Upper lobe of left lung (tissue), 6 donors: ENCODE data around the gene CERK. TPM values are rescaled to one million over a fixed set of nuclear protein-coding genes. Genes with fewer than 3 reads are reported as not detected.

Experiments
- ATAC-seq, 2 donors: fragments of 200-7000 bp; cut with Tn5 transposase; one replicate each; pipeline ENCODE4 v1.9.1; 2022; ENCODE audit warnings: mild to moderate bottlenecking in 2 of 2, moderate library complexity in 2 of 2; ENCODE audit not compliant: low FRiP score in 2 of 2
- DNase-seq, 2 donors: peaks; one replicate each; pipeline ENCODE4 v3.0.0-alpha.2; 2019 to 2020
- H3K27ac ChIP-seq, 4 donors: fragments of 200-600 bp; sonication (generic); one replicate each; pipeline ENCODE4 v1.5.1; 2016 to 2019
- H3K27me3 ChIP-seq, 4 donors: fragments of 200-600 bp; sonication (generic); one replicate each; pipeline ENCODE4 v1.5.1; 2017 to 2019
- H3K36me3 ChIP-seq, 4 donors: fragments of 200-600 bp; sonication (generic); one replicate each; pipeline ENCODE4 v1.5.1; 2016 to 2019
- H3K4me1 ChIP-seq, 4 donors: fragments of 200-600 bp; sonication (generic); one replicate each; pipeline ENCODE4 v1.5.1; 2018 to 2019
- H3K4me3 ChIP-seq, 4 donors: fragments of 200-600 bp; sonication (generic); one replicate each; pipeline ENCODE4 v1.5.1; 2017 to 2019; ENCODE audit warnings: mild to moderate bottlenecking in 2 of 4, moderate library complexity in 1 of 4
- H3K9me3 ChIP-seq, 4 donors: fragments of 200-600 bp; sonication (generic); one replicate each; pipeline ENCODE4 v1.5.1; 2018 to 2019
- CTCF ChIP-seq, 6 experiments: fragments of 450-650 bp in 4 of 6; fragments of 200-600 bp in 2 of 6; sonication (generic) in 2 of 6; IDR thresholded peaks; one replicate each; pipeline ENCODE4 v1.5.1; 2016 to 2019; ENCODE audit warnings: antibody characterized with exemption in 6 of 6
- EP300 ChIP-seq, 4 donors: sonication (generic); formaldehyde crosslinking; IDR thresholded peaks; one replicate each; pipeline ENCODE4 v1.5.1; 2017; ENCODE audit warnings: antibody characterized with exemption in 4 of 4, control low read depth in 2 of 4
- POLR2A ChIP-seq, 4 donors: fragments of 450-650 bp; IDR thresholded peaks; one replicate each; pipeline ENCODE4 v1.5.1; 2016 to 2017; ENCODE audit warnings: antibody characterized with exemption in 4 of 4, mild to moderate bottlenecking in 2 of 4
- POLR2AphosphoS5 ChIP-seq, 2 donors: sonication (generic); formaldehyde crosslinking; IDR thresholded peaks; one replicate each; pipeline ENCODE4 v1.5.1; 2017; ENCODE audit warnings: antibody characterized with exemption in 2 of 2
- WGBS, 2 donors: methylation state at CpG; one replicate each; pipeline ENCODE4 v1.1.5; 2017 to 2018; 5-methylcytosine and 5-hydroxymethylcytosine counted together
- total RNA-seq, 6 donors: library from RNA; depleted of rRNA in 4 of 6; stranded (reverse); fragments of >200 nt in 4 of 6; gene quantifications; one replicate each; pipeline versions ENCODE4 v1.1.0 to v1.2.1, GENCODE V29; 2016 to 2021
- donor health status: DM: no; HTN: no; CAD: no; lungs with moderate emphysema.
- donor health status: DM: no; HTN: yes; CAD: no; lungs with severe emphysema.

CERK gene
- total RNA-seq, 6 donors from 2014 or later = 26.9 to 55.5 (median 32.7) TPM

- Histone ChIP-seq H3K27ac (no peak overlapping the region), H3K4me3 (no peak overlapping the region), H3K27me3 (no peaks in the 10 kb centered on the region), H3K9me3 (no peaks in the 10 kb centered on the region), H3K4me1 (peaks cover 4 to 19% (median 13%) of the 10 kb centered on the region in 4 donors), H3K36me3 (peaks cover 0 to 9% (median 5%) of the 10 kb centered on the region in 4 donors)
- ATAC-seq (no peak), DNase-seq (peak in 1 of 2 donors; percentile 38)
- 88% methylated on average over 7 to 14 of the region's 15 CpGs for WGBS, 2 donors
- TF ChIP-seq EP300 (IDR thresholded peaks at IDR 0.05) = no peak
- TF ChIP-seq POLR2A (IDR thresholded peaks at IDR 0.05) = no peak
- no peak for TF ChIP-seq POLR2AphosphoS5 (IDR thresholded peaks at IDR 0.05)
- TF ChIP-seq CTCF (IDR thresholded peaks at IDR 0.05) = no peak
These were observed 81.0 kb downstream of the CERK start for GRCh38 chr22:46656856-46657654.

GRCh38 chr22:46655861-46656608 lies 82.0 kb downstream of the CERK start:
- Histone ChIP-seq H3K27ac (no peak overlapping the region), H3K36me3 (peaks cover 0 to 9% (median 1%) of the 10 kb centered on the region in 4 donors), H3K9me3 (no peaks in the 10 kb centered on the region), H3K4me3 (no peak overlapping the region), H3K27me3 (no peaks in the 10 kb centered on the region), H3K4me1 (peaks cover 4 to 21% (median 12%) of the 10 kb centered on the region in 4 donors)
- peak in 1 of 2 donors; percentile 61 for DNase-seq
- TF ChIP-seq POLR2AphosphoS5 (IDR thresholded peaks at IDR 0.05) (no peak), POLR2A (IDR thresholded peaks at IDR 0.05) (no peak), CTCF (IDR thresholded peaks at IDR 0.05) (no peak), EP300 (IDR thresholded peaks at IDR 0.05) (no peak)
- no peak for ATAC-seq
- 91 to 100% methylated on average over 5 to 26 of the region's 26 CpGs for WGBS, 2 donors

- no peaks in the 10 kb centered on the region for H3K9me3 ChIP-seq
- H3K36me3 ChIP-seq = peaks cover 0 to 9% (median 1%) of the 10 kb centered on the region in 4 donors
- H3K4me3 ChIP-seq = no peak overlapping the region
- no peaks in the 10 kb centered on the region for H3K27me3 ChIP-seq
- DNase-seq (no peak), ATAC-seq (no peak)
- TF ChIP-seq POLR2AphosphoS5 (IDR thresholded peaks at IDR 0.05) = no peak
- no peak for TF ChIP-seq CTCF (IDR thresholded peaks at IDR 0.05)
- TF ChIP-seq POLR2A (IDR thresholded peaks at IDR 0.05) = no peak
- H3K4me1 ChIP-seq = peaks cover under 1 to 24% (median 11%) of the 10 kb centered on the region in 4 donors
- H3K27ac ChIP-seq = no peak overlapping the region
- WGBS, 2 donors = 84 to 89% methylated on average over 14 of the region's 14 CpGs
These were observed 83.0 kb downstream of the CERK start for GRCh38 chr22:46654927-46655595.

GRCh38 chr22:46654426-46654825 lies 83.6 kb downstream of the CERK start:
- Histone ChIP-seq H3K27ac (no peak overlapping the region), H3K9me3 (no peaks in the 10 kb centered on the region), H3K27me3 (no peaks in the 10 kb centered on the region), H3K4me1 (peaks cover 6 to 28% (median 18%) of the 10 kb centered on the region in 4 donors), H3K4me3 (no peak overlapping the region), H3K36me3 (peaks cover 0 to 9% (median 1%) of the 10 kb centered on the region in 4 donors)
- DNase-seq (peak in 1 of 2 donors; percentile 70), ATAC-seq (no peak)
- TF ChIP-seq EP300 (IDR thresholded peaks at IDR 0.05) = no peak
- 90 to 97% methylated on average over 6 to 17 of the region's 17 CpGs for WGBS, 2 donors

- TF ChIP-seq POLR2A (IDR thresholded peaks at IDR 0.05) (no peak), EP300 (IDR thresholded peaks at IDR 0.05) (no peak), POLR2AphosphoS5 (IDR thresholded peaks at IDR 0.05) (no peak), CTCF (IDR thresholded peaks at IDR 0.05) (no peak)
- Histone ChIP-seq H3K4me3 (no peak overlapping the region), H3K9me3 (no peaks in the 10 kb centered on the region), H3K36me3 (peaks cover 0 to 5% (median 0%) of the 10 kb centered on the region in 4 donors), H3K27me3 (no peaks in the 10 kb centered on the region), H3K4me1 (peaks cover 12 to 34% (median 24%) of the 10 kb centered on the region in 4 donors), H3K27ac (no peak overlapping the region)
- 81% methylated on average over 6 of the region's 8 CpGs; no CpG with 5 or more reads in 1 of the 2 donors for WGBS, 2 donors
- ATAC-seq (no peak), DNase-seq (no peak)
These were observed 84.5 kb downstream of the CERK start for GRCh38 chr22:46653596-46653995.
